ENCODE data around the gene PHF23.

- no peak for TF ChIP-seq POLR2A (IDR thresholded peaks at IDR 0.05; ENCODE audit: extremely low read depth, insufficient read length)
- TF ChIP-seq, protein P1, sequence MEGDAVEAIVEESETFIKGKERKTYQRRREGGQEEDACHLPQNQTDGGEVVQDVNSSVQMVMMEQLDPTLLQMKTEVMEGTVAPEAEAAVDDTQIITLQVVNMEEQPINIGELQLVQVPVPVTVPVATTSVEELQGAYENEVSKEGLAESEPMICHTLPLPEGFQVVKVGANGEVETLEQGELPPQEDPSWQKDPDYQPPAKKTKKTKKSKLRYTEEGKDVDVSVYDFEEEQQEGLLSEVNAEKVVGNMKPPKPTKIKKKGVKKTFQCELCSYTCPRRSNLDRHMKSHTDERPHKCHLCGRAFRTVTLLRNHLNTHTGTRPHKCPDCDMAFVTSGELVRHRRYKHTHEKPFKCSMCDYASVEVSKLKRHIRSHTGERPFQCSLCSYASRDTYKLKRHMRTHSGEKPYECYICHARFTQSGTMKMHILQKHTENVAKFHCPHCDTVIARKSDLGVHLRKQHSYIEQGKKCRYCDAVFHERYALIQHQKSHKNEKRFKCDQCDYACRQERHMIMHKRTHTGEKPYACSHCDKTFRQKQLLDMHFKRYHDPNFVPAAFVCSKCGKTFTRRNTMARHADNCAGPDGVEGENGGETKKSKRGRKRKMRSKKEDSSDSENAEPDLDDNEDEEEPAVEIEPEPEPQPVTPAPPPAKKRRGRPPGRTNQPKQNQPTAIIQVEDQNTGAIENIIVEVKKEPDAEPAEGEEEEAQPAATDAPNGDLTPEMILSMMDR (IDR thresholded peaks at IDR 0.05; ENCODE audit: low read depth, low read length) = no peak
- TF ChIP-seq MAX (IDR thresholded peaks at IDR 0.05; ENCODE audit: low read depth, low read length) = no peak
Measured at GRCh38 chr17:7196651-7197401, 42.4 kb downstream of the PHF23 start.

All from NB4 (cell line).